Neural progenitor cell (in vitro differentiated cells): ENCODE data around the gene OR10S1. TPM values are rescaled to one million over a fixed set of nuclear protein-coding genes. Genes with fewer than 3 reads are reported as not detected.
"Not testable (repeated sequence)": the region's sequence is repeated elsewhere in the genome, so short reads cannot be mapped to it uniquely, and the experiment has no call there.

ENCODE experiments used
- DNase-seq: peaks from one replicate; pipeline ENCODE4 v3.0.0-alpha.2; 2016; ENCODE audit warnings: low spot score
- H2AFZ ChIP-seq: fragments of 200-600 bp; sonication (generic); replicated peaks from 2 replicates; pipeline ENCODE4 v1.6.1; 2016; ENCODE audit warnings: antibody characterized with exemption
- H3F3A ChIP-seq: fragments of 200-600 bp; sonication (generic); 2 replicates; pipeline ENCODE4 v1.6.1; 2016; ENCODE audit warnings: antibody characterized with exemption, low read depth
- H3K27ac ChIP-seq: fragments of 200-600 bp; sonication (generic); 2 replicates; pipeline ENCODE4 v1.5.1; 2016; ENCODE audit warnings: mild to moderate bottlenecking
- H3K27me3 ChIP-seq: fragments of 200-600 bp; sonication (generic); 2 replicates; pipeline ENCODE4 v1.6.1; 2016; ENCODE audit warnings: mild to moderate bottlenecking, moderate library complexity
- H3K36me3 ChIP-seq: fragments of 200-600 bp; sonication (generic); 2 replicates; pipeline ENCODE4 v1.5.1; 2016
- H3K4me1 ChIP-seq: fragments of 200-600 bp; sonication (generic); 2 replicates; pipeline ENCODE4 v1.6.1; 2016; ENCODE audit warnings: mixed run types
- H3K4me2 ChIP-seq: fragments of 200-600 bp; sonication (generic); 2 replicates; pipeline ENCODE4 v1.6.1; 2016
- H3K4me3 ChIP-seq: fragments of 200-600 bp; sonication (generic); 2 replicates; pipeline ENCODE4 v1.5.1; 2016
- H3K79me2 ChIP-seq: fragments of 200-600 bp; sonication (generic); 2 replicates; pipeline ENCODE4 v1.6.1; 2016; ENCODE audit warnings: low read depth
- H3K9ac ChIP-seq: fragments of 200-600 bp; sonication (generic); 2 replicates; pipeline ENCODE4 v1.6.1; 2016
- H3K9me3 ChIP-seq: fragments of 200-600 bp; sonication (generic); 2 replicates; pipeline ENCODE4 v1.5.1; 2016; ENCODE audit warnings: low read depth
- H4K20me1 ChIP-seq: fragments of 200-600 bp; sonication (generic); 2 replicates; pipeline ENCODE4 v1.6.1; 2016; ENCODE audit warnings: low read depth
- H3K27ac Mint-ChIP-seq: 3 replicates; pipeline ENCODE4 v1.8.0; 2021; ENCODE audit warnings: mixed read lengths
- H3K27me3 Mint-ChIP-seq: 2 replicates; pipeline ENCODE4 v1.8.0; 2022; ENCODE audit warnings: low read depth, mild to moderate bottlenecking, inconsistent platforms, moderate library complexity, mixed read lengths; ENCODE audit not compliant: insufficient read depth
- H3K36me3 Mint-ChIP-seq: 3 replicates; pipeline ENCODE4 v1.8.0; 2021; ENCODE audit warnings: mixed read lengths
- H3K4me1 Mint-ChIP-seq: 3 replicates; pipeline ENCODE4 v1.8.0; 2021; ENCODE audit warnings: mixed read lengths
- H3K4me3 Mint-ChIP-seq: 3 replicates; pipeline ENCODE4 v1.8.0; 2021; ENCODE audit warnings: mild to moderate bottlenecking, moderate library complexity, mixed read lengths
- H3K9me3 Mint-ChIP-seq: 3 replicates; pipeline ENCODE4 v1.8.0; 2020; ENCODE audit warnings: mixed read lengths
- CTCF ChIP-seq: fragments of 200-600 bp; sonication (generic); IDR thresholded peaks from 2 replicates; pipeline ENCODE4 v1.5.1; 2017; ENCODE audit warnings: antibody characterized with exemption, mild to moderate bottlenecking
- EZH2 ChIP-seq: fragments of 200-600 bp; sonication (generic); IDR thresholded peaks from 2 replicates; pipeline ENCODE4 v1.6.1; 2017; ENCODE audit warnings: antibody characterized with exemption, mild to moderate bottlenecking, moderate library complexity
- EZH2phosphoT487 ChIP-seq: fragments of 200-600 bp; sonication (generic); IDR thresholded peaks from 2 replicates; pipeline ENCODE4 v1.6.1; 2017; ENCODE audit warnings: antibody characterized with exemption
- total RNA-seq: library from RNA; depleted of rRNA; stranded (reverse); fragments of >200 nt; gene quantifications from 2 replicates; pipeline ENCODE4 v1.2.3, GENCODE V29; 2015; ENCODE audit warnings: low replicate concordance

The OR10S1 gene
- total RNA-seq, result not detected in 2 replicates

- H3K27ac ChIP-seq, result no peak within 1 kb of the TSS
- no peak for DNase-seq
- no peak within 1 kb of the TSS for H2AFZ ChIP-seq
- no peak within 1 kb of the TSS for H3K4me2 ChIP-seq
- Mint-ChIP-seq H3K4me3 (no peak within 1 kb of the TSS), H3K36me3 (no peaks in the 10 kb centered on the region), H3K27me3 (peaks cover 5% of the 10 kb centered on the region), H3K4me1 (peaks cover 5% of the 10 kb centered on the region), H3K9me3 (peaks cover 3% of the 10 kb centered on the region), H3K27ac (no peak within 1 kb of the TSS)
- peaks cover 7% of the 10 kb centered on the region for H3F3A ChIP-seq
- no peaks in the 10 kb centered on the region for H3K79me2 ChIP-seq
- no peak within 1 kb of the TSS for H3K4me3 ChIP-seq
- H3K27me3 ChIP-seq, result no peaks in the 10 kb centered on the region
- H3K9me3 ChIP-seq, result peaks cover 5% of the 10 kb centered on the region
- no peak within 1 kb of the TSS for H3K9ac ChIP-seq
- H4K20me1 ChIP-seq, result no peaks in the 10 kb centered on the region
- H3K4me1 ChIP-seq, result peaks cover 20% of the 10 kb centered on the region
- TF ChIP-seq EZH2 (no peak), CTCF (no peak), EZH2phosphoT487 (no peak)
- H3K36me3 ChIP-seq, result no peaks in the 10 kb centered on the region
Measured at GRCh38 chr11:123977731-123978347, at the start of gene OR10S1. Gene OR10S1, minus strand, starts transcription at chr11:123977781. Its CDS starts 117 bp downstream, at chr11:123977664.

DNA sequence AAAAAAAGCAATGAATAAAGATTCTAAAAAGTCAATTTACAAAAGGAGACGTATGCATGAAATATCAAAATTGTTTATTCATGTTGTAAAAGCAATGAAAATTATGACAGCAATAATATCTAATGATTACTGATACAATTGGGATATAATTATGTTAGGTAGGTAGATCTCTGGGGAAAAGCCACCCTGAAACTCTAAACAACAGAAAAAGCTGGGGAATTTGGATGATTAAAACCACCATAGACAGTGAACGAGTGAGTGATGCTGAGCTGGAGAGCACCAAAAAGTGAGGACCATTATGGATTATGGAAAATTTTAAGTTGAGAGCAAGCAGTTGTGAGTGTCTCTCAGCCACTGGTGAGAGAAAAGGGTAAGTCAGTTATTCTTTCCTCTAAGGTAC, 48.9 kb upstream of the OR10S1 start, which contains the start of gene OR10G8:
Gene OR10G8 (plus strand): TSS at position 301 of the 400 bp plus-strand sequence. CDS start 2,825 bp downstream, outside the sequence.
- Histone ChIP-seq H3K4me3 (no peak within 1 kb of the TSS), H3K9me3 (no peaks in the 10 kb centered on the region), H3K4me1 (peaks cover 2% of the 10 kb centered on the region), H3K36me3 (no peaks in the 10 kb centered on the region), H4K20me1 (no peaks in the 10 kb centered on the region), H2AFZ (no peak within 1 kb of the TSS), H3K4me2 (no peak within 1 kb of the TSS), H3K27me3 (no peaks in the 10 kb centered on the region), H3F3A (no peaks in the 10 kb centered on the region), H3K79me2 (no peaks in the 10 kb centered on the region), H3K27ac (no peak within 1 kb of the TSS), H3K9ac (no peak within 1 kb of the TSS)
- no peaks in the 10 kb centered on the region for H3K36me3 Mint-ChIP-seq
- no peak for DNase-seq
- H3K4me1 Mint-ChIP-seq, result peaks cover 3% of the 10 kb centered on the region
- no peak within 1 kb of the TSS for H3K4me3 Mint-ChIP-seq
- no peaks in the 10 kb centered on the region for H3K9me3 Mint-ChIP-seq
- TF ChIP-seq EZH2phosphoT487, result no peak
- no peak for TF ChIP-seq EZH2
- TF ChIP-seq CTCF, result no peak
- H3K27me3 Mint-ChIP-seq, result no peaks in the 10 kb centered on the region
- H3K27ac Mint-ChIP-seq, result no peak within 1 kb of the TSS

DNA sequence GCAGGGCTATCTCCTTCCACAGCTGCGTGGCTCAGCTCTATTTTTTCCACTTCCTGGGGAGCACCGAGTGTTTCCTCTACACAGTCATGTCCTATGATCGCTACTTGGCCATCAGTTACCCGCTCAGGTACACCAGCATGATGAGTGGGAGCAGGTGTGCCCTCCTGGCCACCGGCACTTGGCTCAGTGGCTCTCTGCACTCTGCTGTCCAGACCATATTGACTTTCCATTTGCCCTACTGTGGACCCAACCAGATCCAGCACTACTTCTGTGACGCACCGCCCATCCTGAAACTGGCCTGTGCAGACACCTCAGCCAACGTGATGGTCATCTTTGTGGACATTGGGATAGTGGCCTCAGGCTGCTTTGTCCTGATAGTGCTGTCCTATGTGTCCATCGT, 38.3 kb upstream of the OR10S1 start:
- not testable (repeated sequence) for H4K20me1 ChIP-seq, DNase-seq, H3K36me3 ChIP-seq, H3K27ac ChIP-seq, H3K9me3 Mint-ChIP-seq, H3K4me3 ChIP-seq, H3K4me2 ChIP-seq, H3K9ac ChIP-seq, H2AFZ ChIP-seq, H3K79me2 ChIP-seq, H3K4me1 Mint-ChIP-seq, H3K36me3 Mint-ChIP-seq, H3F3A ChIP-seq, H3K4me1 ChIP-seq, H3K9me3 ChIP-seq, H3K27me3 ChIP-seq, H3K4me3 Mint-ChIP-seq, H3K27ac Mint-ChIP-seq, H3K27me3 Mint-ChIP-seq

- Histone ChIP-seq H3K9ac (no peak within 1 kb of the TSS), H2AFZ (no peak within 1 kb of the TSS), H3K9me3 (no peaks in the 10 kb centered on the region), H3K4me2 (no peak within 1 kb of the TSS), H3K79me2 (no peaks in the 10 kb centered on the region), H3F3A (no peaks in the 10 kb centered on the region), H3K4me1 (no peaks in the 10 kb centered on the region), H3K36me3 (no peaks in the 10 kb centered on the region), H4K20me1 (no peaks in the 10 kb centered on the region), H3K27ac (no peak within 1 kb of the TSS), H3K27me3 (no peaks in the 10 kb centered on the region), H3K4me3 (no peak within 1 kb of the TSS)
- DNase-seq, result no peak
- no peak within 1 kb of the TSS for H3K27ac Mint-ChIP-seq
- TF ChIP-seq CTCF (no peak), EZH2 (no peak), EZH2phosphoT487 (no peak)
- no peak within 1 kb of the TSS for H3K4me3 Mint-ChIP-seq
- no peaks in the 10 kb centered on the region for H3K36me3 Mint-ChIP-seq
- H3K27me3 Mint-ChIP-seq, result no peaks in the 10 kb centered on the region
- no peaks in the 10 kb centered on the region for H3K9me3 Mint-ChIP-seq
- H3K4me1 Mint-ChIP-seq, result no peaks in the 10 kb centered on the region
Measured at GRCh38 chr11:124012697-124013096, 35.1 kb upstream of the OR10S1 start, which contains the start of gene OR10G4. Gene OR10G4, plus strand, starts transcription at chr11:124012997. Its CDS starts 2,578 bp downstream, at chr11:124015575.
